Colon (tissue), 2 donors: ENCODE measurements around the gene MYO18B.

Source experiments
- FAIRE-seq: peaks from 2 replicates; lab custom pipeline; 2012; peaks lifted over from hg19 to GRCh38; lab: Jason Lieb, UNC
- donor health status: control.
- donor health status: control.

Gene MYO18B

DNA sequence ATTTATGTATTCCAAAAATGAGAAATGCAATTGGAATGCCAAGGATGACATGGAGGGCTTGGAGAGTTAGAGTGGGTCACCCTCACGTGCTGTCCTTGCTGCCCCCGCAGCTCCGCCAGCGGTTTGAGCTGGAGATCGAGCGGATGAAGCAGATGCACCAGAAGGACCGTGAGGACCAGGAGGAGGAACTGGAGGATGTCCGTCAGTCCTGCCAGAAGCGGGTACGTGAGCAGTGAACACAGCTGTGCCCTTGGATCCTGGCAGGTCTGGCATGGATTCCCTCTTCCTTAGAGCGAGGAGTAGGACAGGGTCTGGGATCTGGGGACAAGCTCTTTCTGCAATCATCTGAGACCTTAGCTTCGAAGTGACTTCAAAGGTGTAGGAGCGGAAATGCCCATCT is 166.2 kb downstream of the MYO18B start:
- no peak for FAIRE-seq

DNA sequence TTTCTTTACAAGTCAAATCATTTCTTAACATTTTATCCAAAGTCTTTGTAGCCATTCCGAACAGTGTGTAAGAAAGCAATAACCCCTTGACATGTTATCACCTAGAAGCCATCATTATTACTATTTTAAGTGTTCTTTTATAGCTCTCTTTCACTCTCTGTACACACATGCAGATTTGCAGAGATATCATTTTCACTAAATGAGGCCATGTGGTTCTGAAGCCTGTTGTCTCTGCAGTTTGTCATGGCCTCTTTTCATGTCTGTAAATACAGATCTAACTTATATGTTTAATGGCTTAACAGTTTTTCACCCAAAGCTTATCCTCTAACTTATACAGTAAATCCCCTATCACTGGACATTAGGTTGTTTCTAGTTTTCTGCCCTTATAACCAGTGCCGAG is 166.8 kb downstream of the MYO18B start:
- FAIRE-seq = no peak

GRCh38 chr22:25909614-25910387 is 167.8 kb downstream of the MYO18B start:
- no peak for FAIRE-seq

GRCh38 chr22:25911243-25911972 is 169.4 kb downstream of the MYO18B start:
- no peak for FAIRE-seq

- FAIRE-seq = no peak
Measured at GRCh38 chr22:25919452-25919851, 177.5 kb downstream of the MYO18B start.

DNA sequence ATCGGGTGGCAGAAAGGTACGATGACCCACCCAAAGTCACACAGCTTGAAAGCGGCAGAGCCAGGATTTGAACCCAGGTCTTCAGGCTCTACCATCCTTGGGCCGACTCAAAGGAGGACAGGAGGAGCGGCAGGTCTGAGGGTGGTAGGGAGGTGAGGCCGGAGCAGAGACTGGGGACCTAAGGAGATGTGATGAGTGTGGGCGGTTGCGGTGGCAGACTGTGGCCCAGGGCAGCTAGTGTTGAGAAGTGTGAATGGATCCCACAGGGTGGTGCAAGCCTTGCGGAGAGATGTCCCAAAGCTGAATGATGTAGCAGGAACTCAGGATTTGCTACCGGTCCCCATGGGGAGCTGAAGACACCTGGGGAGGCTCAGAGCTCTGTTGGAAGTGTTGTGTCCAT is 180.2 kb downstream of the MYO18B start:
- FAIRE-seq = no peak

DNA sequence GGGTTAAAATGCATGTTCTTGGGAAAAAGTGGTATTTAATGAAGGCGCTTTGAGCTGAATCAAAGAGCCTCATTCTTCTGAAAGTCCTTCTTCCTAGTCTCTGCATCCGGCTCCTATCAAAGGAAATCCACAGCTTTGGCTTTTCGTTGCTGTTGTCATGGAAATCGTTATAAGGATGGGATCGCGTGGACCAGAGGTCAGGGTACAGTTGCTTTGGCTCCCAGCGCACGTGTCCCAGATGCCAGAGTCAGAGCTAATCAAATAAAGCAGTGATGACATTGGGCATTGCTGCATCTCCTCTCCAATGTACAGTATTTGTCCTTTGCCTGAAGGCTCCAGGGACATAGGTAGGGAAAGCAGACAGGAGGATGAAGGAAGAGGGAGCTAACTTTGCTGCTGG is 181.9 kb downstream of the MYO18B start:
- no peak for FAIRE-seq

DNA sequence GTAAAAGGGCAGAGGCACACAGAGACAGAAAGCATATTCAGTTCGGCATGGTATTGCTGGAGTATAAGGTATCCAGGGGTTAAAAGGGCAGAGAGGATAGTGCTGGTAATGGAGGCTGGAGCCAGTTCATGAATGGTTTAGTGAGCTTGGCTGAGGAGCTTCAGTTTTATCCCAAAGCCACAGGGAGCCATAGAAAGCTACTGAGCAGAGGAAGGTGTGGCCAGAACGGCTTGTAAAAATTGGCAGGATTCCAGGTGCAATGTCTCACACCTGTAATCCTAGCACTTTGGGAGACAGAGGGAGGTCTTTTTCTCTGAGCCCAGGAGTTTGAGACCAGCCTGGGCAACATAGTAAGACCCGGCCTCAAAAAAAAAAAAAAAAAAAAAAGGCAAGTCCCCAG is 186.1 kb downstream of the MYO18B start:
- no peak for FAIRE-seq

GRCh38 chr22:25929321-25929878 is 187.4 kb downstream of the MYO18B start:
- FAIRE-seq = no peak

DNA sequence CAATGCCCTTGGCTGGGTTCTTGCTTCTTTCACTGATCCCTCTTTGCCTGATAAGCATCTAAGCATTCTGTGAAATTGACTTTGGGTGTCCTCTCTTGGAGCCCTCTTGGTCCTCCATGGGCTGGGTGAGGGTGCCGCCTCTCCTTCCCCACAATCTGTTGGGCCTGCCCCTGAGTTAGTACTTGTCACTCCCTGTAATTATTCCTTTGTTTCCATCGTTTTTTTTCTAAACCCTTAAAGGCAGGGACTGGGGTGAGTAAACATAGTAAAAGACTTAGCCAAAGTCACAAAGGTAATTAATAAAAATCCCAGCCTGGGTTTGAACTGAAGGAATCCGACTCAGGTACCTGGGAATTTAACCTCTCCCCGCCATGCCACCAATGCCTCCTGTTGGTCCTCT is 188.1 kb downstream of the MYO18B start:
- FAIRE-seq = no peak

- no peak for FAIRE-seq
Measured at GRCh38 chr22:25930788-25931310, 188.9 kb downstream of the MYO18B start.

GRCh38 chr22:25933158-25933788 is 191.3 kb downstream of the MYO18B start:
- FAIRE-seq = no peak

- FAIRE-seq = no peak
Measured at GRCh38 chr22:25935266-25936058, 193.5 kb downstream of the MYO18B start.

DNA sequence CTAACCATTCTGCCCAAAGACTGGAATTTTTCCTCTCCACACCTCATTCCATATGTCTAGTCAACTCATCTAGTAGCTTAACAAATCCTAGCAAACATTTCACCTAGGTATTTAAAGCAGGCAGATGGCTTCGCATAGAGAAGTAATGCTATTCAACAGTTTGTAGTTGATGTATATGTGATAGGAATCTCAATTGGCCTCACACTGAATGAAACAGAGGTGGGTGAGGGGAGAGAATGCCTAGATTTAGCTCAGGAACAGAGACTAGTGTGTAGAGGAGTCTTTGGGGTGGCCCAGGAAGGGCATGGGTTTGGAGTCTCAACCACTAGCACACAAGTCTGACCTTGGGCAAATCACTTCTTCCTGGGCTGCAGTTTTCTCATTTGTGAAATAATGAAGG is 196.2 kb downstream of the MYO18B start:
- no peak for FAIRE-seq

DNA sequence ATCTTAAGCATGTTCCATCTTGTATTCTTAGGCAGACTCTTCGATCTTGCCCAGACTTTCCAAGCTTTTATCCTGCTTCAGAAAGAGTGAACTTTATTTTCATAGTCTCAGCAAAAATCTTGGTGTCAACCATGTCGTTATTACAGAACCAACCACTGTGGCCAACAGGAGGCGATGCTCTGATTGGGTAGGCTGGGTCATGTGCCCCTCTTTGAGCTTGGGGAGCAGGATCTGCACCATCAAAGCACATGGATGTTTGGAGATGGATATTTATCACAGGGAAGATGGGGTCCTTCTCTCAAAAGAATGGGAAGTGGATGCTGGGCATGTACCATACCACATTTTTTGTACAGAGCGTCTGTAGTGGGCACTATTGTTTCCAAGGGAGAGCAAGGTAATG is 197.4 kb downstream of the MYO18B start:
- FAIRE-seq = no peak

GRCh38 chr22:25940479-25940878 is 198.5 kb downstream of the MYO18B start:
- no peak for FAIRE-seq

DNA sequence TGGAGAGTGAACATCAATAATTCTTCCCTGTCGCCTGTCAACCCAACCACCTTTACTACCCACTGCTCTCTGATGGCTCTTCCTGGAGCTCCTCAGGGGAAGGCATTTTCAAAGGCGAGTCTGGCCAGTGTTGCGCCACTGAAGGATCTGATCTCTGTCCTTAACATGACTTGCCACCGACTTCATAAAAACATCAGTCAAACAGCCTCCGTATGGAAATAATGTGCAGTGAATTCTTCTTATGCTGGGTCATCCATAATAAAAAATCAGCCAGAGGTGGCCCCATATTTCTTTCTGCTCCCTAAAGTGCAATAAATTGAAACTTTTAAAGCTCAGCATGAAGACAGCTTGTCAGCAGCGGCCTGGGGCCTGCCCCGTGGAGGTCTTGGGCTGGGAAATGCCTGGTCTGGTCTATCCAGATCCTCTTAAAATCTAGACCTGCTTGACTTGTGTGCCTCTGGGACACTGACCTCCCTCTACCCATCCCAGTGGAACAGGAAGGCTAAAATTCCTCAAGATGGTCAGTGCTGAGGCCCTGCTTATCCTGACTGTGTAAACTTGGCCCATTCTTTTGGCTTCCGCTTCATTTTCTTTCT is 199.5 kb downstream of the MYO18B start:
- FAIRE-seq = no peak

DNA sequence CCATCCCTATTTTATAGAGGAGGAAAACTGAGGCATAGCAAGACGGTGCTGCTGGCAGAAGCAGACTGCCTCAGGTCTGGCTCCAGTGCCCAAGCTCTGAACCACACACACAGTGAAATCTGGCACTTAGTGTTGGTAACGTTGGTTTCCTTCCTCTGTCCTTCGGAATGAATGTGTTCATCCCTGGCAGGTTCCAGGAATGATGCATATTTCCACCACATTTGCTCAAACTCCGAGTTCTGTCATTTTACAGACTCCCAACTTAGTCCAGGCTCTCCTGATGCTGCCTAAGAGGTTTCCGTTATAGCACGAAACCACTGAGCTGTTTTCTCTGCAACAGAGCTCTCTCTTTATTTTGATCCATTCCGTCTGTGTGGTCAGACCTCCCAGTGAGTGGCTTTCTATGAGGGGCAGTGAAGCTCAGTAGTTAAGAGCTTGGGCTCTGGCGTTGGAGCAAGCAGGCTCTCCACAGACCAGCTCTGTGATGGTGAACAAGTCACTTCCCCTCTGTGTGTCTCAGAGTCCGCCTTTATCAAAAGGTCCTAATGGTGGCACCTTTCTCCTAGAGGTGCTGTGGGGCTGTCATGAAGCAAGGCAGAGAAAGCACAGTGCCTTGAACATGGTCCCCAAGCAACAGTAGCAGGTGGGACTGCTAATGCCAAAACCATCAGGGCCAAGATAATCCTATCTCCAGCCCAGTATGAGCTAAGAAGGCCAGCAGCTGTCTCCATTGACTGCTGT is 200.3 kb downstream of the MYO18B start:
- FAIRE-seq = no peak

- no peak for FAIRE-seq
Measured at GRCh38 chr22:25942856-25943411, 200.9 kb downstream of the MYO18B start.

DNA sequence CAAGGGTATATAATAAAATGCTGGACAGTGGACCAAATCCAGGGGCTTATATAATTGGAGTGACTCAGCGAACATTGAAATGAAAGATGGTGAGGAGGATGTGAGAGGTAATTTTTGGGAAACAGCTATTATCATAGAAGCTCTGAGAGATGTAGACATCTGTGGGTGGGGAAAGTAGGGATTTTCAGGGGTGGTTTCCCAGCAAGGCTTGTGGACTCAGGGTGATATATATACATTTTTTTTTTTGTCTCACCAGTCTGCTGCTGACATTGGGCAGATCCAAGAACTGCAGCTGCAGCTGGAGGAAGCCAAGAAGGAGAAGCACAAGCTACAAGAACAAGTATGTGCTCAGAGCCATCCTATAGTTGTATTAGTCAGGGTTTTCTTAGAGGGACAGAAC is 208.1 kb downstream of the MYO18B start:
- FAIRE-seq = no peak
